HG03439 (cell line): ENCODE measurements around the gene COL13A1.

Experiments
- ATAC-seq: cut with Tn5 transposase; IDR thresholded peaks from one replicate; pipeline ENCODE4 v1.9.1; 2021; ENCODE audit warnings: mild to moderate bottlenecking, moderate library complexity; ENCODE audit not compliant: unreplicated experiment

Gene COL13A1

GRCh38 chr10:69960988-69961880 lies 159.5 kb downstream of the COL13A1 start:
- ATAC-seq: no peak

DNA sequence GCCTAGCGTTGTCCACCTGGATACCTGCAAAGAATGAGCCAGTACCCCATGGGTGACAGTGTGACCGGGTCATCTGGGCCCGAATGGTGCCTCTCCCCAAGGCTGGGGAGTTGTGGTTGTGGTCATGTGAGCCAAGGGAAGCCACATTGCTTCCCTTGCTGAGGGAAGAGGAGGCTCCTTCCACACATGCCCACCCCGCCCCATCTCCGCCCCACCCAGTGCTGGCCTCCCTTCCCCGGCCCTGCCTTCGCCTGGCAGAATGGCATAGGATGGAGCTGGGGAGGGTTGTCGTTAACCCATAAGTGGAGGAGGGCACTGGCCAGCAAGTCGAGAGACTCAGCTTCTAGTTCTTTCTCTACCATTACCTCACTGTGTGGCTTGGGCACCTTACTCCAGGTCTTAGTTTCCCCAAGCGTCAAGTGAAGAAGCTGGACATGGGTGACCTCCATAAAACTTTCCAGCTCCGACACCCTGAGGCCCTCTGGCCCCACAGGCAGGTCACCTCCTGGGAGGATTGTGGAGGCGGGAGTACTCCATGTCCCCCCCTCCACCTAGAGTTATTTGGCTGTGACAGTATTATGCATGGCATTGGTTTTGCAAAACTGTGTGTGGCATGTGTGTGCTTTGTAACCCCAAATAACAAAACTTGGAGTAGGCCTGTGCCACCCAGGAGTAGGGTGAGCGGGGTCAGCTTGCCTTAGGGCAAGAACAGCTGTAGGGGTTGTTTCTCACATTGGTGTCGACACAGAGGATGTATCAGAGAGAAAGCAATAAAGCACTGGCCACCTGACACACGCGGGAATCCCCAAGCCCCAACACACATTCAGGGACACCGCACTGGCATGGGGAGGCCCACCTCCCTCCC lies 160.4 kb downstream of the COL13A1 start:
- ATAC-seq: no peak

GRCh38 chr10:69962746-69963135 lies 161.0 kb downstream of the COL13A1 start:
- ATAC-seq: no peak

DNA sequence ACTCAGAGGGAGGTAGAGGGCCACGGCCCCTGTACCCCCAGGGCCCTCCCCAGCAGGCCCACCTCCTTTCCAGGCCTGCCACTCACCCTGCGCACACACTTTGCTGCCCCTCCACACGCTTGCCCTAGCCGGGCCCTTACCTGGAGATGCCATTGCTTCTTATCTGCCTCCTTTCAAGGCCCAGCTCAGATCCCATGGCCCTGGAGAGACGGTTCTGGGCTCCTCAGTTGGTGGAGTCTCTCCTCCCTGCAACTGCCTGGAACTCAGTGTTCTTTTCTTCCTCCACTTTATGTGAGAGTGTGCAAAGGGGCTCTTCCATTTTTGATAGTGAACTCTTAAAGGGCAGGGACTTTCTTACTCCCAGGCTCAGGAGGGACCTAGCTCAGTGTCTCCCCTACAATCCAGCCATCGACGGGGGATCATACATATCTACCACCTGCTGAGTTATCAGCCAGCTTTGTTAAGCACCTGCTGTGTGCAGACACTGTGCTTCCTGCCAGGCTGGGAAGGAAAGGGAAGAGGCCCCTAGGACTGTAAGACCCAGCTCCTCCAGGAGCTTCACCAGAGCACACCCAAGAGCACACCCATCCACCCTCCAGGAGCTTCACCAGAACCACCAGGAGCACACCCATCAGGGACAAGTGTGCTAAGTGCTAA lies 161.6 kb downstream of the COL13A1 start:
- ATAC-seq: no peak

- ATAC-seq: no peak
Measured at GRCh38 chr10:69963835-69964710, 162.4 kb downstream of the COL13A1 start.

GRCh38 chr10:69965086-69965485 lies 163.4 kb downstream of the COL13A1 start:
- no peak for ATAC-seq

DNA sequence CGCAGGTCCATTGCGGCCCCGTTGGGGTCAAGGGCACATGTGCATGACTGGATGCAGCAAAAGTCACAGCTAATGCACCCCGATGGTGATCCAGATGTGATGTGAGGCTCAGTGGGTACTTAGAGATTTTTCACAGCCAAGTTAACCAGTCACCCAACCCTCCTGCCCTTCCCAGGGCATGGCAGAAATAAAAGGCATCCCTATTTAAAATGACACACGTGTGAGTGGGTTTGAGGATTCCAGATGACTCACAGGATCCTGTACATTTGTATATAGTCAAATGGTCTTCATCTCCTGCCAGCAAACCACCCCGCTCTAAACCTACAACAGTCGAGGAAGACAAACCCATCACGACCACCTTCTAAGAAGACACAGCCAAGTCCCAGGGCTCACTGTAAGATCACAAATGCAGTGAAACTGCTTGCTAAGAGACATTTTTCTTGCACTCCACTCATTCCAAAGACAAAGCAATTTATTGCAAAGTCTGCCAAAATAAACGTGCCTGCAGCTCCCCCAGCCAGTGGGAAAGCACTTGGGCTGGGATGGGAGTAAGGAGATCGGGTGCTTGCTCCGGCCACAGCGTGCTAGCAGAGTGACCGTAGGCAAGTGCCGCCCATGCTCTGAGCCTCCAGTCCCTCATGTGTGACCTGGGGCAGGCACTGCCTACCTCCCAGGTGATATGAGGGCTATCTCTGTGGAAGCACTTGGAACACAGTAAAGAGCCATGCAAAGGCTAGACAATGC lies 164.4 kb downstream of the COL13A1 start:
- ATAC-seq: no peak

DNA sequence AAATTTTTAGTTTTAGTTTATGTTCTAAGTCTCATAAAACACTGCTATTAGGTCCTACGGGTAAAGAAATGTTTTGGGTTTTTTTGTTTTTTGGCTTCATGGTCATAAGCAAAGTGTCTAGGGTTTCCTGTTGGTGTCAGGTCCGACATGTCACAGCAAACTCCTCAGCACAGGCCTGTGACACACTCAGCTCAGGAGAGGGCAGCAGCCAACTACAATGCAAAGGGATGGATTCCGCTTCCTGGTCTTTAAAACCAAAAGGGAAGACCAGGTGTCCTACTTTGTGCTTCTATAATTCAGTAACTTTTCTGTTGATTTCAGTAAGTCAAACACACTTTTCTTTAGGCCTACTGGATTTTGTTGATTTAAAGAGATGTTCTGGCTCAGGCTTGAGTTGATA lies 167.1 kb downstream of the COL13A1 start:
- no peak for ATAC-seq

DNA sequence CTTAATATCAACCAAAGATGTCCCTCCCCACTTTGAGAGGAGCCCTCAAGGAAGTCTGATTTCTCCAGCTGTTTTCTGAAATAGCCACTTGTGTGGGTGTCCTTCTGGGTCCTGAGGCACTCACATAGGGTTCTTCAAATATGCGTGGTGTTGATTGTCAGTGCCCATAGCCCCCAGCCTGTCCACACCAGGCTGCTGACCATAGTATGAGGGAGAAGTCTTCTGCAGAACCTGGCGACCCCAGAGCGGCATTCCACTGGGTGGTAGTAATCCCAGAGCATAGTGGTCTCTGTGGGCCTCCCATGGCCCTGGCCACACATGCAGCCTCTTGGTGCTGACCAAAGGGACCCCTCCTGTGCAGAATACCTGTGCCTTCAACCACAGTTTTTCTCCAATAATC lies 168.3 kb downstream of the COL13A1 start:
- ATAC-seq: no peak

DNA sequence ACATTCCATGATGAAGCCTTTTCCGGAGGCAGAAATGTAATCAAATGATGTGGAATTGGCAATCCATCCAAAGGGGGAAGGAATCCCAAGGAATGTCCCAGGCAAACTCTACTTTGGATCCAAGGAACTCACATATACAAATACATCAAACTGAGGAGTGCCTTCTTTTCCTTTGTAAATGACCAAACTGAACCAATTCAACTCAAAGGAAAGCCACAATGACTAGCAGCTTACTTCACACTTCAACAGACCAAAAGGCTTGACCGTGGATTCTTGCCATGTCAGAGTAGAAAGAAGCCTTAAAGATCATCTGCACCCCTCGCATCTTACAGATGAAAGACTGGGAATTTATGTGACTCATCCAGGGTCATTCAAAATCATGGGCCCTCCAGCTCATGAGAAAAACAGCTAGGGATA lies 171.3 kb downstream of the COL13A1 start:
- no peak for ATAC-seq

- no peak for ATAC-seq
Measured at GRCh38 chr10:69973678-69974077, 172.0 kb downstream of the COL13A1 start.

GRCh38 chr10:69974551-69975155 lies 172.9 kb downstream of the COL13A1 start:
- ATAC-seq: no peak

DNA sequence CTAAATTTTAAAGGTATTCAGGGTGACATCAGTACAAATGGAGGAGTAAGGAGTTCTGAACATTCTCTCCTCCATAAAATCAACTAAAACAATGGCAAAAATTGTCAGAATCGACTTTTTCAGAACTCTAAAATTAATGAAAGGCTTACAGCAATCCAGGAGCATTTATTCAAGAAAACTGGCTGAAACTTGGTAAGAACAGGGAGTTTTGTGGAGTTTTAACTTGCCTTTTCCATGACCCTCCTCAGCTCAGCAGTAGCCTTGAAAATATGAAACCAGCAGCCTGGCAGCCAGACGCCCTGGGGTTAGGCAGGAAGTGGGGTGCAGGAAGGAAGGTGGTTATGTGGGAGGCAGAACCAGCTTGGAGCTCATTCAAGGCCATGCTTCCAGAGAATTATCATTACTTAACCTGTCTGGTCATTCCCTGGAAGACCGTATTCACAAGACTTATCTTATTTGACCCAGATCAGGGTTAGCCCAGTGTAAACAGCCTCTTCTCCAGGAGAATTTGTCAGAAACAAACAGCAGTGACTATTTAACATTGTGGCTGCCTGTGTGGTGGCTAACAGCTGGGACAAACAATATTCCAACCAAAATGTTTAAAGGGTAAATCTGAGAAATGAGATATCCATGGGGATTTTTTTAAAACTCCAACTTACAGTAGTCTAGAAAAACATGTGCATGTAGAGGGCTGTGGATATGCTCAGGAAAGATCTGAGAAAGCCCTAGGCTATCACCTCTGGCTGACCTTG lies 175.3 kb downstream of the COL13A1 start:
- no peak for ATAC-seq

- ATAC-seq: no peak
Measured at GRCh38 chr10:69979174-69979573, 177.5 kb downstream of the COL13A1 start.

DNA sequence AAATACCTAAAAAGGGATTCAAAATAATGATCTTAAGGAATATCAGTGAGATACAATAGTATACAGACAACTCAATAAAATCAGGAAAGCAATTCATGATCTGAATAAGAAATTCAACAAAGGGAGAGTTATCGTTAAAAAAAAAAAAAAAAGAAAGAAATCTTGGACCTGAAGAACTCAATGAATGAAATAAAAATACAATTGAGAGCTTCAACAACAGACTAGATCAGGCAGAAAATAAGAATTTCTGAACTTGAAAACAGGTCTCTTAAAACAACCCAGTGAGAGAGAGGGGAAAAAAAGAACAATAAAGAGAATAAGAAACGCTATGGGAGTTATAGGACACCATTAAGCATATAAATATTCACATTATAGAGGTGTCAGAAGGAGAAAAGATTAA lies 179.0 kb downstream of the COL13A1 start:
- no peak for ATAC-seq

DNA sequence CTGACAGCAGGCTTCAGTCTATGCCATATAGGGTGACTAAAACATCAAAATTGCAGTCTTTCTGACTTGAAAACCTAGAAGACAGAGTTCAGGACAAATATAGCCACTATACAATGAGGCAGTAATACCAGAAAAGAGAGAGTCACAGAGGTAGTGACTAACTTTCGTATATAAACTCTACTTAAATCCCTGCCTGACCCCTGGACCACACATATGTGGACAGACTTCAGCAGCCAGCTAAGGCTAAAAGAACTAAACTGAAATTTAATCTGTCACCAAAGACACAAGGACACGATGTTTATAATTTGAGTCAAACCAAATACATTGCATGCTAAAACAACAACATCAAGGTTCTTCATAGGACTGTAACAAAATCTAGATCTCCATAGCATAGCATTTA lies 186.4 kb downstream of the COL13A1 start:
- ATAC-seq: no peak

GRCh38 chr10:69991151-69991550 lies 189.4 kb downstream of the COL13A1 start:
- ATAC-seq: no peak

GRCh38 chr10:69994262-69994661 lies 192.6 kb downstream of the COL13A1 start:
- no peak for ATAC-seq

DNA sequence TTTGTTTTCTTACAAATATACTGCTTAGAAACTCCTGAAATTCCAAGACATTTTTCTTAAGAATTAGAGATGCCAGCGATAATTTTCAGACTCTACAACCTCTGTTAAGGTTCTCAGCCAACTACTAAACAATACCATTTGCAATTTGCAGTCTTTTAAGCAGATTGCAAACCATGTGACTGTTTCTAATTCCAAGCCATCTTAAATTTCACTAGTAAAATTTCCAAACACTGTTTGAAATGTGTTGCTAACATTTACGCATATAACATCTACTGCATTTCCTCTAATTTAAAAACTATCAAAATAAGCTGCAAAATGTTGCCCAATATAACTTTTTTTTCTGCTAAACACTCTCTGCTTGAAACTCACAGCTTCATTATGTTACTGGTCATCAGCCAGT lies 194.9 kb downstream of the COL13A1 start:
- no peak for ATAC-seq
